ENCODE data around the gene CGNL1. TPM values are rescaled to one million over a fixed set of nuclear protein-coding genes. Genes with fewer than 3 reads are reported as not detected.

Gene CGNL1
- total RNA-seq, 1 donor from 2014 or later = 3.5 TPM

- Histone ChIP-seq H3K4me1 (peaks cover 0 to 7% of the 10 kb centered on the region in 2 donors), H3K27ac (no peak overlapping the region), H3K36me3 (peaks cover 0 to 8% of the 10 kb centered on the region in 2 donors), H3K4me3 (no peak overlapping the region), H3K9me3 (no peaks in the 10 kb centered on the region), H3K27me3 (no peaks in the 10 kb centered on the region)
- TF ChIP-seq, protein P1, sequence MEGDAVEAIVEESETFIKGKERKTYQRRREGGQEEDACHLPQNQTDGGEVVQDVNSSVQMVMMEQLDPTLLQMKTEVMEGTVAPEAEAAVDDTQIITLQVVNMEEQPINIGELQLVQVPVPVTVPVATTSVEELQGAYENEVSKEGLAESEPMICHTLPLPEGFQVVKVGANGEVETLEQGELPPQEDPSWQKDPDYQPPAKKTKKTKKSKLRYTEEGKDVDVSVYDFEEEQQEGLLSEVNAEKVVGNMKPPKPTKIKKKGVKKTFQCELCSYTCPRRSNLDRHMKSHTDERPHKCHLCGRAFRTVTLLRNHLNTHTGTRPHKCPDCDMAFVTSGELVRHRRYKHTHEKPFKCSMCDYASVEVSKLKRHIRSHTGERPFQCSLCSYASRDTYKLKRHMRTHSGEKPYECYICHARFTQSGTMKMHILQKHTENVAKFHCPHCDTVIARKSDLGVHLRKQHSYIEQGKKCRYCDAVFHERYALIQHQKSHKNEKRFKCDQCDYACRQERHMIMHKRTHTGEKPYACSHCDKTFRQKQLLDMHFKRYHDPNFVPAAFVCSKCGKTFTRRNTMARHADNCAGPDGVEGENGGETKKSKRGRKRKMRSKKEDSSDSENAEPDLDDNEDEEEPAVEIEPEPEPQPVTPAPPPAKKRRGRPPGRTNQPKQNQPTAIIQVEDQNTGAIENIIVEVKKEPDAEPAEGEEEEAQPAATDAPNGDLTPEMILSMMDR (IDR thresholded peaks at IDR 0.05) = no peak
- no peak for DNase-seq (ENCODE audit: low spot score in 2 of 2)
- intact Hi-C loops (cut with DNase I) = no loop called here
Measured at GRCh38 chr15:57444877-57445513, 68.7 kb downstream of the CGNL1 start.

GRCh38 chr15:57445872-57446271, 69.6 kb downstream of the CGNL1 start:
- intact Hi-C loops (cut with DNase I) = no loop called here
- Histone ChIP-seq H3K27ac (no peak overlapping the region), H3K4me1 (peaks cover 0 to 7% of the 10 kb centered on the region in 2 donors), H3K4me3 (no peak overlapping the region), H3K36me3 (peaks cover 0 to 8% of the 10 kb centered on the region in 2 donors), H3K9me3 (no peaks in the 10 kb centered on the region), H3K27me3 (no peaks in the 10 kb centered on the region)
- no peak for DNase-seq (ENCODE audit: low spot score in 2 of 2)
- TF ChIP-seq, protein P1 (IDR thresholded peaks at IDR 0.05) = no peak

DNA sequence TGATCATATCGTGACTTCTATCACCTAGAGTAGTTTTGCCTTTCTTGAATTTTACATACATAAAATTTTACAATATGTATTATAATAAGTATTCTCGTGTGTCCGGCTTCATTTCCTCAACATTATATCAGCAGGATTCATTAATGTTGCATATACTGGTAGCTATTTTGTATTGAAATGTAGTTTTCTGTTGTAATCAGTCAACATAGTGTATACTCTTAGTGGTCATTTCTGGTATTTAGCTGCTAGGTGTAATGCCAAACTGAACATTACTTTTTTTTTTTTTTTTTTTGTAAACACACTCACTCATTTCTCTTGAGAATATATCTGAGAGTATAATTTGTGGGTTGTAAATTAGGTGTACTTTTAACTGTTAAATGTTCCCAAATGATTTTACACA, 70.1 kb downstream of the CGNL1 start:
- no peak for DNase-seq (ENCODE audit: low spot score in 2 of 2)
- no peaks in the 10 kb centered on the region for H3K27me3 ChIP-seq
- no peaks in the 10 kb centered on the region for H3K9me3 ChIP-seq
- intact Hi-C loops (cut with DNase I) = no loop called here
- no peak overlapping the region for H3K27ac ChIP-seq
- TF ChIP-seq, protein P1 (IDR thresholded peaks at IDR 0.05) = no peak
- H3K4me1 ChIP-seq = peaks cover 0 to 5% of the 10 kb centered on the region in 2 donors
- H3K4me3 ChIP-seq = no peak overlapping the region
- peaks cover 0 to 8% of the 10 kb centered on the region in 2 donors for H3K36me3 ChIP-seq

DNA sequence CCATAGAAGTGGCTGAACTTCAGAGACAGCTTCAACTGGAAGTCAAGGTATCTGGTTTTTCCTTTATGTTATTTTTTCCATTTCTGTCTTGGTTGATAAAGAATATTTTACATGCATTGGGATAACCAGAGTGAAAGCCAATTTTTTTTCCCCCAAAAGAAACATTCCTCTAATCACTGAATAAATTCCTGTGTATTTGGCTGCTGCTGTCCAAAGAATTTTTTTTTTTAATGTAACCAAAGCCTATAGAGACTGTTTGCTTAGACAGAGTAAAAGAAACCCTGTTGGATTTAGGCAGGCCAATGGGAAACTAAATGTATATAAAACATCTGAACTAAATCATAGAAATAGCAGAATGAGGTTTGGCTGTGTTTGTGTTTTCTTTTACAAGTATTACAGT, 75.2 kb downstream of the CGNL1 start:
- intact Hi-C loops (cut with DNase I) = no loop called here
- TF ChIP-seq, protein P1 (IDR thresholded peaks at IDR 0.05) = no peak
- no peak for DNase-seq (ENCODE audit: low spot score in 2 of 2)

GRCh38 chr15:57452090-57452754, 75.9 kb downstream of the CGNL1 start:
- TF ChIP-seq, protein P1 (IDR thresholded peaks at IDR 0.05) = no peak
- Histone ChIP-seq H3K4me3 (no peak overlapping the region), H3K27ac (no peak overlapping the region), H3K36me3 (peaks cover 0 to 3% of the 10 kb centered on the region in 2 donors), H3K27me3 (no peaks in the 10 kb centered on the region), H3K4me1 (no peaks in the 10 kb centered on the region), H3K9me3 (no peaks in the 10 kb centered on the region)
- no peak for DNase-seq (ENCODE audit: low spot score in 2 of 2)
- intact Hi-C loops (cut with DNase I) = no loop called here

More for the DNA sequence above, 75.2 kb downstream of the CGNL1 start:
- Histone ChIP-seq H3K27me3 (no peaks in the 10 kb centered on the region), H3K4me3 (no peak overlapping the region), H3K4me1 (no peaks in the 10 kb centered on the region), H3K27ac (no peak overlapping the region), H3K36me3 (peaks cover 0 to 3% of the 10 kb centered on the region in 2 donors), H3K9me3 (no peaks in the 10 kb centered on the region)
